Measurements from ENCODE around the gene RTL10.

- TF ChIP-seq CTCF (optimal IDR thresholded peaks at IDR 0.05 in 1 of 3, IDR thresholded peaks at IDR 0.05 in 1 of 3, conservative IDR thresholded peaks at IDR 0.05 in 1 of 3; ENCODE audit: extremely low read depth in 1 of 3, insufficient read depth in 2 of 3, low read length in 3 of 3) (no peak), EZH2 (IDR thresholded peaks at IDR 0.05; ENCODE audit: low read length) (no peak)
Measured at GRCh38 chr22:19826619-19826950, 28.1 kb downstream of the RTL10 start.
